ENCODE results near the gene POLE. TPM values are rescaled to one million over a fixed set of nuclear protein-coding genes. Genes with fewer than 3 reads are reported as not detected.

POLE gene
- total RNA-seq, 4 donors from 2014 or later: 17.8 to 42.4 (median 27.0) TPM

DNA sequence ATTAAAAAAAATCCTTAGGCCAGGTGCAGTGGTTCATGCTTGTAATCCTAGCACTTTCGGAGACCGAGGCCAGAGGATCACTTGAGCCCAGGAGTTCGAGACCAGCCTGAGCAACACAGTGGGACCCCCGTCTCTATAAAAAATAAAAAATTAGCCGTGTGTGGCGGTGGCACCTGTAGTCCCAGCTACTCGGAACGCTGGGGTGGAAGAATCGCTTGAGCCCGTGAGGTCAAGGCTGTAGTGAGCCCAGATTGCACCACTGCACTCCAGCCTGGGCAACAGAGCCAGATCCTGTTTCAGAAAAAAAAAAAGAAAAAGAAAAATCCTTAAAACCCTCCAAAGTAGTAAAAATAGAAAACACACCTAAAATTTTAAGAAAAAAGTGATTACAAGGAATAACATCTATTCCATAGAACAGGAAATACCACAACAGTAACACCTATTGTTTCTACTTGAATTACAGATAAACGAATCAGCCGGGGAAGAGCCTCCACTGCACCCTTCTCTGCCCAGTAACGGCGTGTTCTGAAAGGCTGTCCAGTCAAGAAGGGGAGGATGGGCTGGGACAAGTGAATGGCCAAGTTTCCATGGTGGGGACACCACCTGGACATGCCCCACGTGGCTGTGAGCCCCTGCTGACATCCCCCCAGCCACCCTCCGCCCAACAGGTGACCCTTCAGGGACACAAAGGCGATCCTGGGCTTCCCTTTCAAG is 17.8 kb downstream of the POLE start:
- no peaks in the 10 kb centered on the region for H3K4me1 ChIP-seq
- TF ChIP-seq, protein P1, sequence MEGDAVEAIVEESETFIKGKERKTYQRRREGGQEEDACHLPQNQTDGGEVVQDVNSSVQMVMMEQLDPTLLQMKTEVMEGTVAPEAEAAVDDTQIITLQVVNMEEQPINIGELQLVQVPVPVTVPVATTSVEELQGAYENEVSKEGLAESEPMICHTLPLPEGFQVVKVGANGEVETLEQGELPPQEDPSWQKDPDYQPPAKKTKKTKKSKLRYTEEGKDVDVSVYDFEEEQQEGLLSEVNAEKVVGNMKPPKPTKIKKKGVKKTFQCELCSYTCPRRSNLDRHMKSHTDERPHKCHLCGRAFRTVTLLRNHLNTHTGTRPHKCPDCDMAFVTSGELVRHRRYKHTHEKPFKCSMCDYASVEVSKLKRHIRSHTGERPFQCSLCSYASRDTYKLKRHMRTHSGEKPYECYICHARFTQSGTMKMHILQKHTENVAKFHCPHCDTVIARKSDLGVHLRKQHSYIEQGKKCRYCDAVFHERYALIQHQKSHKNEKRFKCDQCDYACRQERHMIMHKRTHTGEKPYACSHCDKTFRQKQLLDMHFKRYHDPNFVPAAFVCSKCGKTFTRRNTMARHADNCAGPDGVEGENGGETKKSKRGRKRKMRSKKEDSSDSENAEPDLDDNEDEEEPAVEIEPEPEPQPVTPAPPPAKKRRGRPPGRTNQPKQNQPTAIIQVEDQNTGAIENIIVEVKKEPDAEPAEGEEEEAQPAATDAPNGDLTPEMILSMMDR (IDR thresholded peaks at IDR 0.05): no peak
- no peak for TF ChIP-seq POLR2A (IDR thresholded peaks at IDR 0.05)
- WGBS, 2 donors: 86% methylated on average over 15 to 17 of the region's 17 CpGs
- no peaks in the 10 kb centered on the region for H3K27me3 ChIP-seq
- H3K36me3 ChIP-seq: peaks cover 11 to 100% (median 39%) of the 10 kb centered on the region in 3 donors
- intact Hi-C loops (cut with DNase I): no loop called here
- H3K27ac ChIP-seq: no peak overlapping the region
- no peaks in the 10 kb centered on the region for H3K9me3 ChIP-seq
- DNase-seq: no peak
- H3K4me3 ChIP-seq: no peak overlapping the region

DNA sequence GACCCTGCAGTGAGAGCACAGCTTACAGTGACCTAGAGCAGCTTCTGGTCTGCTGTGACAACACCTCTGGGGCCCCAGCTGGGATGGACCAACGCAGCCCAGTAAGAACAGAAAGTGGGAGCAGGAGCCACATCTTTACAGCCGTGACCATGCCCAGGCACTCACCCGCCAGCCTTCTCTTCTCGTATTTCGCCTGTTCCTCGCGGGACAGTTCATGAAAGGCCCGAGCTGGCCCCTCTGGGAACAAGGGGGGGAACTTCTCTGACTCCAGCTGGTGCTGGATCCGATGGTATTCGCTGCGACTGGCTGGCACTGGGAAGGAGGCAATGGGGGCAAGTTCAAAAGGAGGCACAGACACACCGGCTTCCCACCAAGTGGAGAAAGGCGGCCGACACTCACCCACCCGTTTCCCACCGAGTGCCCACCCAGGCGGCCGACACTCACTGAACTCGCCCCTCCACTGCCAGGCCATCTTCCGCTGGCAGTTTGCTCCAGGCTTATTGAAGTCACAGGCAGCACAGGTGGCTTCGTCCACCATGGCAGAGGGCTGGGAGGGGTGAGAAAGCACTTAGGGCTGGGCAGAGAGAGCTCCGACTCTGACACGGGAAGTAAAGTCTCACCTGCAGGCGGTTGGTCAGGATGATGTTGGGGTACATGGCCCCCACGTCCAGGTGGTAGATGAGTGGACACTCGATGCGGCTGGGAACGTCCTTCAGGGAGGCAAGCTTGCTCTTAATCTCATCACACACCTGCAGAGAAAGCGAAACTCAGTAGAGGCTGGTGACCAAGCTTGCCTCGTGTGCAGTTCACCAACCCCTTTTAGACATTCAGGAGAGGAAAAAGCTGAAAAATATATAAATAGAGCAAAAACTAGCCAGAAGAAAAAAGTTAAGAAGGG is 18.7 kb downstream of the POLE start:
- intact Hi-C loops (cut with DNase I): no loop called here
- H3K4me1 ChIP-seq: no peaks in the 10 kb centered on the region
- WGBS, 2 donors: 85 to 95% methylated on average over 14 to 15 of the region's 30 CpGs
- no peaks in the 10 kb centered on the region for H3K9me3 ChIP-seq
- no peaks in the 10 kb centered on the region for H3K27me3 ChIP-seq
- no peak overlapping the region for H3K27ac ChIP-seq
- DNase-seq: no peak
- TF ChIP-seq, protein P1 (IDR thresholded peaks at IDR 0.05): no peak
- TF ChIP-seq POLR2A (IDR thresholded peaks at IDR 0.05): no peak
- no peak overlapping the region for H3K4me3 ChIP-seq
- peaks cover 11 to 100% (median 39%) of the 10 kb centered on the region in 3 donors for H3K36me3 ChIP-seq

DNA sequence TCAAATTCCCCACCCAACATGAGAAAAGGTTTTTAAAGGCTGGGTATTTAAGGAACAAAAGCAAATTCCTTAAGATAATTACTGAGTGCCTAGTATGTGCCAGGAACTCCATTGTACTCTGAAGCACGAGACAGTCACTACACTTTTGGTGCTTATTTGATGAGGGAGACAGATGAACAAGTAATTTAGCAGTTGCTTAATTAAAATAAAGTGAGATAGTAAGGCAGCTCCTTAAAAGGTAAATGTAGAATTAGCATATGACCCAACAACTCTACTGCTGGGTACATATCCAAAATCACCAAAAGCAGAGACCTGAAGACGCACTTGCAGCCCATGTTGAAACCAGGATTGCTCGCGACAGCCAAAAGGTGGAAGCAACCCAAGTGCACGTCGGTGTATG is 21.3 kb downstream of the POLE start:
- intact Hi-C loops (cut with DNase I): no loop called here
- Histone ChIP-seq H3K4me3 (no peak overlapping the region), H3K27me3 (no peaks in the 10 kb centered on the region), H3K9me3 (no peaks in the 10 kb centered on the region), H3K27ac (no peak overlapping the region), H3K36me3 (peaks cover 11 to 100% (median 29%) of the 10 kb centered on the region in 3 donors), H3K4me1 (no peaks in the 10 kb centered on the region)
- DNase-seq: no peak
- 77 to 100% methylated on average over 6 of the region's 6 CpGs for WGBS, 2 donors
- TF ChIP-seq, protein P1 (IDR thresholded peaks at IDR 0.05): no peak
- no peak for TF ChIP-seq POLR2A (IDR thresholded peaks at IDR 0.05)

DNA sequence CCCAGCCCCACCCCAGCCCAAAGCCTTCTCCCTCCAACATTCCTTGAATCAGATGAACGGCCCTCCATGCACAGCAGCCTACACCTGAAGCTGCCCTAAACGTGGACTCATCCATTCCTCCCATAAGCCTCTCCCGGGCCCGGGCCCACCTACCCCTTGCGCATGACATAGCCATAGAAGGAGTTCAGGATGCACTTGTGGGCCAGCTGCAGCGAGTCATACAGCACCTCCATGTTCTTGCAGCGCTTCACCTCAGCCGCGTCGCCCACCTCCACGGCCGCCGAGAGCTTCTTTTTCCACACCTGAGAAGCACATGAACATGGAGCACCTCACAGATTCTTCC is 22.0 kb downstream of the POLE start:
- Histone ChIP-seq H3K27ac (no peak overlapping the region), H3K27me3 (no peaks in the 10 kb centered on the region), H3K4me1 (no peaks in the 10 kb centered on the region), H3K36me3 (peaks cover 11 to 100% (median 33%) of the 10 kb centered on the region in 3 donors), H3K4me3 (no peak overlapping the region), H3K9me3 (no peaks in the 10 kb centered on the region)
- 91 to 94% methylated on average over 7 to 13 of the region's 13 CpGs for WGBS, 2 donors
- no peak for DNase-seq
- TF ChIP-seq, protein P1 (IDR thresholded peaks at IDR 0.05): no peak
- no peak for TF ChIP-seq POLR2A (IDR thresholded peaks at IDR 0.05)
- intact Hi-C loops (cut with DNase I): no loop called here

All from esophagus squamous epithelium (tissue), 5 donors.